ENCODE data around the gene FARP1.

GRCh38 chr13:98143601-98144026 lies 720 bp downstream of the FARP1 start:
- TF ChIP-seq CTCF (IDR thresholded peaks at IDR 0.05) (no peak), POLR2AphosphoS5 (IDR thresholded peaks at IDR 0.05) (no peak), EP300 (IDR thresholded peaks at IDR 0.05) (no peak)

Measured in suprapubic skin (tissue), 4 donors.